ENCODE results near the gene SCN8A. TPM values are rescaled to one million over a fixed set of nuclear protein-coding genes. Genes with fewer than 3 reads are reported as not detected.

The SCN8A gene
- total RNA-seq, 1 donor from 2014 or later, result 5.0 TPM

GRCh38 chr12:51625370-51625769, 34.3 kb downstream of the SCN8A start:
- no peak overlapping the region for H3K4me3 Mint-ChIP-seq (ENCODE audit: unreplicated experiment)
- no peak for DNase-seq (ENCODE audit: low spot score)
- H3K9me3 Mint-ChIP-seq (ENCODE audit: unreplicated experiment), result no peaks in the 10 kb centered on the region
- H3K4me1 Mint-ChIP-seq (ENCODE audit: unreplicated experiment), result no peaks in the 10 kb centered on the region
- no peak overlapping the region for H3K27ac Mint-ChIP-seq (ENCODE audit: unreplicated experiment)
- H3K27me3 Mint-ChIP-seq (ENCODE audit: unreplicated experiment), result peaks cover 3% of the 10 kb centered on the region
- no peaks in the 10 kb centered on the region for H3K36me3 Mint-ChIP-seq (ENCODE audit: low read depth, unreplicated experiment)
- no peak for TF ChIP-seq CTCF (IDR thresholded peaks at IDR 0.05; ENCODE audit: unreplicated experiment)

- no peak for DNase-seq (ENCODE audit: low spot score)
- Mint-ChIP-seq H3K4me1 (ENCODE audit: unreplicated experiment) (no peaks in the 10 kb centered on the region), H3K4me3 (ENCODE audit: unreplicated experiment) (no peak overlapping the region), H3K9me3 (ENCODE audit: unreplicated experiment) (no peaks in the 10 kb centered on the region), H3K36me3 (ENCODE audit: low read depth, unreplicated experiment) (no peaks in the 10 kb centered on the region), H3K27me3 (ENCODE audit: unreplicated experiment) (peaks cover 3% of the 10 kb centered on the region), H3K27ac (ENCODE audit: unreplicated experiment) (no peak overlapping the region)
- TF ChIP-seq CTCF (IDR thresholded peaks at IDR 0.05; ENCODE audit: unreplicated experiment), result no peak
Measured at GRCh38 chr12:51626115-51626514, 35.1 kb downstream of the SCN8A start.

GRCh38 chr12:51626629-51627028, 35.6 kb downstream of the SCN8A start:
- H3K27ac Mint-ChIP-seq (ENCODE audit: unreplicated experiment), result no peak overlapping the region
- H3K36me3 Mint-ChIP-seq (ENCODE audit: low read depth, unreplicated experiment), result no peaks in the 10 kb centered on the region
- TF ChIP-seq CTCF (IDR thresholded peaks at IDR 0.05; ENCODE audit: unreplicated experiment), result no peak

GRCh38 chr12:51630256-51630880, 39.3 kb downstream of the SCN8A start:
- DNase-seq (ENCODE audit: low spot score), result no peak
- H3K4me1 Mint-ChIP-seq (ENCODE audit: unreplicated experiment), result no peaks in the 10 kb centered on the region
- no peaks in the 10 kb centered on the region for H3K36me3 Mint-ChIP-seq (ENCODE audit: low read depth, unreplicated experiment)
- no peak overlapping the region for H3K4me3 Mint-ChIP-seq (ENCODE audit: unreplicated experiment)
- H3K27me3 Mint-ChIP-seq (ENCODE audit: unreplicated experiment), result peaks cover 3% of the 10 kb centered on the region
- no peaks in the 10 kb centered on the region for H3K9me3 Mint-ChIP-seq (ENCODE audit: unreplicated experiment)
- H3K27ac Mint-ChIP-seq (ENCODE audit: unreplicated experiment), result no peak overlapping the region
- TF ChIP-seq CTCF (IDR thresholded peaks at IDR 0.05; ENCODE audit: unreplicated experiment), result no peak

More at GRCh38 chr12:51626629-51627028, 35.6 kb downstream of the SCN8A start:
- no peaks in the 10 kb centered on the region for H3K9me3 Mint-ChIP-seq (ENCODE audit: unreplicated experiment)
- no peaks in the 10 kb centered on the region for H3K4me1 Mint-ChIP-seq (ENCODE audit: unreplicated experiment)
- DNase-seq (ENCODE audit: low spot score), result no peak
- no peak overlapping the region for H3K4me3 Mint-ChIP-seq (ENCODE audit: unreplicated experiment)
- peaks cover 3% of the 10 kb centered on the region for H3K27me3 Mint-ChIP-seq (ENCODE audit: unreplicated experiment)

GRCh38 chr12:51630986-51631385, 40.0 kb downstream of the SCN8A start:
- Mint-ChIP-seq H3K36me3 (ENCODE audit: low read depth, unreplicated experiment) (no peaks in the 10 kb centered on the region), H3K9me3 (ENCODE audit: unreplicated experiment) (no peaks in the 10 kb centered on the region), H3K4me1 (ENCODE audit: unreplicated experiment) (no peaks in the 10 kb centered on the region), H3K27ac (ENCODE audit: unreplicated experiment) (no peak overlapping the region), H3K4me3 (ENCODE audit: unreplicated experiment) (no peak overlapping the region), H3K27me3 (ENCODE audit: unreplicated experiment) (peaks cover 3% of the 10 kb centered on the region)
- TF ChIP-seq CTCF (IDR thresholded peaks at IDR 0.05; ENCODE audit: unreplicated experiment), result no peak
- no peak for DNase-seq (ENCODE audit: low spot score)
